CD4-positive, alpha-beta T cell treated with Interferon alpha-2 for 1 hour (primary cell): ENCODE data around the gene MAP3K3.

Source experiments
- DNase-seq, 2 donors: peaks; one replicate each; pipeline ENCODE4 v3.0.0-alpha.2; 2020 to 2022

MAP3K3 gene

GRCh38 chr17:63653050-63653449, 30.8 kb downstream of the MAP3K3 start:
- DNase-seq: no peak

GRCh38 chr17:63657786-63658185, 35.6 kb downstream of the MAP3K3 start:
- no peak for DNase-seq

GRCh38 chr17:63658366-63658765, 36.1 kb downstream of the MAP3K3 start:
- no peak for DNase-seq

DNA sequence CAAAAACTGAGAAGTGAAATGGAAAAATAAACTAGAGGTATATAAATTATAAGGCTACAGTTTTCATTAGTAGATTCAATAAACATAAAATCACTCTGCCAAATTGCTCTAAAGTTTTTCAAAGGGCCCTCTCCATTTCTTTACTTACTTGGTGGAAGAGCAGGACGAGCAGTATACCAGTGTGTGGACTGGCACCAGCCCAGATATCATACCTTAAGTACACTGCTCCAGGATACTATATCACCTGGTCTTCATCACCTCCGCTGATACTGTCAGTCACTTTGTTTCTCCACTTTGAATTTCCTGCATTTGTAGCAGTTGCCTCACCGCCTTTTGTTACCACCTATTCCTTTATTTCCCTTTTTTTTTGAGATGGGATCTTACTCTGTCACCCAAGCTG, 37.6 kb downstream of the MAP3K3 start:
- no peak for DNase-seq

- DNase-seq: peak; percentile 5 to 41
Measured at GRCh38 chr17:63665527-63666214, 43.5 kb downstream of the MAP3K3 start.

DNA sequence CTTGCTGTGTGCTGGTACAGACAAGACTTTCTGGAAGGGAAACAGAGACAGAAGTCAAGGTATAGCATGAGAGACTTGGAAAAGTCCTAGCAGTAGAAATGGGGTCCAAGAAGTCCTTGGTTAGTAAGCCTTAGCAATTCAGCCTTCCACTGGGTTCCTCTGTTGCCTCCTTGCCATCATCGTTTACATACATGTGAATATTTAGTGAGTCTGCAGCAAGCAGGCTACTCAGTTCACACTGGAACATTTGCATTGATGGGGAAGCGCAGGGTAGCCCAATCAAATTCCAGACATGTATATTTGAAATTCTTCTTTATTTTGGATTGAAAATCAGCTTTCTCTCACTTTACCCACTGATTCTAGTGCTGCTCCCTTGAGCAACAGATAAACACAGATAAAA, 50.6 kb downstream of the MAP3K3 start:
- DNase-seq: no peak

- no peak for DNase-seq
Measured at GRCh38 chr17:63675231-63675606, 53.0 kb downstream of the MAP3K3 start.

- no peak for DNase-seq
Measured at GRCh38 chr17:63675607-63676546, 53.7 kb downstream of the MAP3K3 start.

GRCh38 chr17:63676584-63676983, 54.4 kb downstream of the MAP3K3 start:
- DNase-seq: no peak

DNA sequence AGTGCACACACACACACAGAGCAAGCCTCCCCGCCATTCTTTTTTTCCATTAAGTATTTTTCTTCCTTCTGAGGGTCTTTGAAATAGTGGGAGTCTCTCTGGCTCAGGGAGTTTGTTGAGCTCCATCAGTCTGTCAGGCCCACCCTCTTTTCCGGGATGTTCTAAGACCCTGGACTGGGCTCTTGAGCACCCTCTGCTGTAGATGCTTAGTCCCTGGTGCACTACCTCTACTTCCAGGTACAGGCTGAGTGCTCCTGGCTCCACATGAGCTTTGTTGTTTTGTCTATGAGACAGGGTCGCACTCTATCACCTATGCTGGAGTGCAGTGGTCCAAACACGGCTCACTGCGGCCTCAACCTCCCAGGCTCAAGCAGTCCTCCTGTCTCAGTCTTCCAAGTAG, 57.0 kb downstream of the MAP3K3 start:
- DNase-seq: no peak

GRCh38 chr17:63680700-63681099, 58.5 kb downstream of the MAP3K3 start:
- no peak for DNase-seq

GRCh38 chr17:63681530-63681929, 59.3 kb downstream of the MAP3K3 start:
- DNase-seq: no peak

DNA sequence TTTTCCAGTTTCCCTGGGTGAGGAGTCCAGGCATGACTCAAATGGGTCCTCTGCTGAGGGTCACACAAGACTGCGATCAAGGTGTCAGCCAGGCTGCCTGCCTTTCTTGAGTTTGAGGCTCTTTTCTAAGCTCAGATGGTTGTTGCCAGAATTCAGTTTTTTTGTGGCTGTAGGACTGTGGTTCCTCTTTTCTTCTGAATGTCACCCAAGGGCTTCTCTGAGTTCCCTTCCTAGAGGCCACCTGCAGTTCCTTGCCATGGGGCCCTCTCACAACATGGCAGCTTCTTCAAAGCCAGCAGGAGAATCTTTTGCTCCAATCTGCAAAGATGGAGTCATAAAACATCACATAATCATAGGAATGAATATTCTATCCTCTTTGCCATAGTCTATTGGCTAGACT, 60.2 kb downstream of the MAP3K3 start:
- DNase-seq: no peak

- DNase-seq: no peak
Measured at GRCh38 chr17:63682981-63683380, 60.8 kb downstream of the MAP3K3 start.

- DNase-seq: no peak
Measured at GRCh38 chr17:63685041-63685440, 62.8 kb downstream of the MAP3K3 start.

DNA sequence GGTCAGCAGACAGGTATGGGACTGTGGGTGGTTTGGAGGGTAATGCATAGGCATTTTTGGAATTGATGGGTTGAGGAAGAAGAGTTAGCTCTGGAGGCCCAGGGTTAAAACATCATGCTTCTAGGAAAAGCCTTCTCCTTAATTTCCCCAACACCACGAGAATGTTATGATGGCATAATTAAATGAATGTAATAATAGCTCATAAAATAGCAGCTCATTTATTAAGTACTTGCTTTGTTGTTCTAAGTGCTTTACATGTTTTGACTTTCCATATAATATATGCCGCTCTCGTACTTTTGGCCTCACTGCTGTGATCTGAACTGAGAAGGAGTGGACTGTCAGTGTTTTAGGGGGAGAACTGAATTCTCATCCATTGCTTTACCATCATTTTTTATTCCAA, 63.4 kb downstream of the MAP3K3 start:
- no peak for DNase-seq

DNA sequence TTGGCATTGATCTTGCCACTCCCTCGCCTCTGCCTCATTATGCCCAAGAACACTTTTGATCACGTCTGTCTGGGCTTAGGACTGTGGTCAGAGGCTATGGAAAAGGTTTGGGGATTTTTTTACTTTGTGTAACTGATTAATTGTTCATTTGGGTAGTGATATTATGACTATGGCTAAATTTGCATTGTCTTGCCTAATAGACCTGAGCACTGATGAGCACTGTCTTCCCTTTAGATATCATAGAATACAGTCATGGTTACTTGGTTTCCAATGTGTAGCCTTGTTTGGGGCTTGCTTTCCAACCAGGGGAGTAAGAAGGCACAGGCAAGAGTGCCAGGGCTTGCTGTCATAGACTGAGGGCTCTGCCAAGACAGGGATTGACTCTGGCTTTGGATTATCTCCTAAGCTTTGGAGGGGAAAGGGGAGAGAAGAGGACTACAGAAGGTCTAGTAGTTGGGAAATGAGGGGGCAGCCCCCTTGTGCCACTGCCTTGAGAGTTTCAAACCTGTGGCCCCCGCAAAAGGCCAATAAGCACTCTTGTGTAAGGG, 64.0 kb downstream of the MAP3K3 start:
- DNase-seq: no peak

- no peak for DNase-seq
Measured at GRCh38 chr17:63688396-63689020, 66.3 kb downstream of the MAP3K3 start.

DNA sequence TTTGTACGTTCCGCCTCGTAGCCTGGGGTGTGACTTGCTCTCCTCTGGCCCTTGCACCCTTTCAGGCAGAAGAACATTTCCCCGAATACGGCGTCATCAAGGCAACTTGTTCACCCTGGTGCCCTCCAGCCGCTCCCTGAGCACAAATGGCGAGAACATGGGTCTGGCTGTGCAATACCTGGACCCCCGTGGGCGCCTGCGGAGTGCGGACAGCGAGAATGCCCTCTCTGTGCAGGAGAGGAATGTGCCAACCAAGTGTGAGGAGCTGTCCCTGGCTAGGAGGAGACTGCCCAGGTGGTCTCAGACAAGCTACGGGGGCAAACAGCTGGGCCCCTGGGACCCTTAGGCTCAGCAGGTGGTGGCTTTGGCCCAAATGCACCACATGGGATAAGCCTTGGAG, 67.3 kb downstream of the MAP3K3 start:
- no peak for DNase-seq

- no peak for DNase-seq
Measured at GRCh38 chr17:63692195-63692816, 70.1 kb downstream of the MAP3K3 start.

GRCh38 chr17:63693411-63694113, 71.3 kb downstream of the MAP3K3 start:
- no peak for DNase-seq

DNA sequence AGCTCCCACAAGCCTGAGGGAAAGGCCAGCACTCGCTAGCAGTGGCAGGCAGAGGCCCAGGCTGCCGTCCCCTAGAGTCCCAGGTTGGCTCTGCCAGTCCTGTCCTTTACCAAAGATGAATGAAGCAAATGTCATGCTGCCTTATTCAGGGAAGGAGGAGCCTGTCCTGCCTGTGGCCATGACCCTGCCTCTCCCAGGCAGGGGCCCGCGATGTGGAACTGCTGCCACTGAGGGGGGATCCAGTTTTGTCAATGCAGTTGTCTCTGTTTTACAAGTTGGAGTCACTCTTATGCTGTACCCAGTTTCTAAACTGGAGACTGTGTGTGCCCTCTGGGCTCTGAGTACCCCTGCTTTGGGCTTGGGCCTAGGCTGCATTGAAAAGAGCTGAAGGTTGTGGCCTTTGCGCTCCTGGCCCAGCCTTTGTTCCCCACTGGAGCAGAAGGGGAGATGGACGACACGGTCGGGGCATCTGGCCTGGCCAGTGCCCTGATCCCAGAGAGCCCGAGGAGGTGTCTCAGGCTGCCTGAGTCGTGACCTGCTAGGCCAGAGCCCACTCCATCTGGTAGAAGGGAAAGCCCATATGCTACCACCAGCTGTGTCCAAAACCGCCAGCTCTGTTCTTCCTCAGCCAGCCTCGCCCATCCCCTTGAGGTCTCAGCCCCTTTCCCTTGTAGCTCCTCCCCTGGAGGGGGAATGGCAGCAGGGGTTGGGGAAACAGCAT, 72.2 kb downstream of the MAP3K3 start:
- DNase-seq: peak; percentile 11 to 47
